A549 (cell line): ENCODE measurements around the gene ANTKMT. TPM values are rescaled to one million over a fixed set of nuclear protein-coding genes. Genes with fewer than 3 reads are reported as not detected.
"Not testable (repeated sequence)": the region's sequence is repeated elsewhere in the genome, so short reads cannot be mapped to it uniquely, and the experiment has no call there.

Source experiments
- ATAC-seq, 2 experiments: fragments of 200-7000 bp in 1 of 2; fragments of >200 bp in 1 of 2; cut with Nextera tagmentation in 1 of 2; cut with Tn5 transposase in 1 of 2; 3 replicates each; pipeline versions ENCODE4 v1.8.0 to v1.9.1; 2018 to 2020; ENCODE audit warnings: mild to moderate bottlenecking in 1 of 2, moderate library complexity in 1 of 2
- CTCF ChIA-PET: fragments of 300-600 bp; sonication (Branson Sonifier 250); formaldehyde crosslinking; extraction: SDS; loops from one replicate; lab custom pipeline; 2021; ENCODE audit warnings: antibody characterized with exemption, inconsistent platforms; lab: Yijun Ruan, JAX
- POLR2A ChIA-PET: fragments of 350-600 bp; formaldehyde crosslinking; extraction: SDS; loops from one replicate; lab custom pipeline; 2021; ENCODE audit warnings: antibody characterized with exemption, inconsistent platforms; lab: Yijun Ruan, JAX
- DNase-seq, 2 experiments: peaks; one replicate each; pipeline versions ENCODE4 v3.0.0 to v3.0.0-alpha.2; 2011 to 2016; ENCODE audit warnings: low read depth in 1 of 2, low spot score in 1 of 2
- FAIRE-seq: peaks from 2 replicates; lab custom pipeline; 2011; peaks lifted over from hg19 to GRCh38; lab: Jason Lieb, UNC
- H3K27ac ChIP-seq, 2 experiments: fragments of >200 bp; sonication (Bioruptor Twin); formaldehyde crosslinking; 3 replicates each; pipeline ENCODE4 v1.5.1; 2016 to 2017
- H3K4me1 ChIP-seq: fragments of >200 bp; sonication (Bioruptor Twin); formaldehyde crosslinking; 3 replicates; pipeline ENCODE4 v1.6.1; 2016
- H3K4me2 ChIP-seq: fragments of >200 bp; sonication (Bioruptor Twin); formaldehyde crosslinking; 3 replicates; pipeline ENCODE4 v1.6.1; 2016
- H3K4me3 ChIP-seq: fragments of >200 bp; sonication (Bioruptor Twin); formaldehyde crosslinking; 3 replicates; pipeline ENCODE4 v1.5.1; 2016
- H3K9me3 ChIP-seq: fragments of >200 bp; sonication (Bioruptor Twin); formaldehyde crosslinking; 3 replicates; pipeline ENCODE4 v1.6.1; 2016
- BHLHE40 ChIP-seq: IDR thresholded peaks from 2 replicates; pipeline ENCODE4 v1.6.1; 2012; ENCODE audit warnings: low read depth, low read length, inconsistent platforms
- CEBPB ChIP-seq, 2 experiments: fragments of >200 bp in 1 of 2; sonication (Bioruptor Twin) in 1 of 2; formaldehyde crosslinking in 1 of 2; IDR thresholded peaks; 2 replicates each; pipeline ENCODE4 v1.6.1; 2012 to 2016
- CTCF ChIP-seq: fragments of >200 bp; sonication (Bioruptor Twin); formaldehyde crosslinking; IDR thresholded peaks from 3 replicates; pipeline ENCODE4 v1.5.1; 2016
- EP300 ChIP-seq, 2 experiments: fragments of >200 bp; sonication (Bioruptor Twin); formaldehyde crosslinking; IDR thresholded peaks; 2 replicates in 1 of 2; 3 replicates in 1 of 2; pipeline ENCODE4 v1.6.1; 2016 to 2017
- FOSL2 ChIP-seq, 2 experiments: fragments of 450-650 bp in 1 of 2; fragments of >200 bp in 1 of 2; sonication (Bioruptor Twin) in 1 of 2; formaldehyde crosslinking; IDR thresholded peaks; 2 replicates each; pipeline versions ENCODE4 v1.5.0 to v1.6.1; 2016 to 2020; ENCODE audit warnings: mild to moderate bottlenecking in 1 of 2, moderate library complexity in 1 of 2
- GATA3 ChIP-seq: IDR thresholded peaks from 2 replicates; pipeline ENCODE4 v1.6.1; 2012; ENCODE audit warnings: borderline replicate concordance
- HOXB5 ChIP-seq: fragments of 250-450 bp; sonication (Bioruptor Pico); IDR thresholded peaks from 2 replicates; pipeline ENCODE4 v1.5.0; 2020; ENCODE audit warnings: mild to moderate bottlenecking, moderate library complexity
- JUN ChIP-seq, 2 experiments: fragments of >200 bp; sonication (Bioruptor Twin); formaldehyde crosslinking; IDR thresholded peaks; 2 replicates in 1 of 2; 3 replicates in 1 of 2; pipeline ENCODE4 v1.6.1; 2016 to 2017
- JUNB ChIP-seq: fragments of >200 bp; sonication (Bioruptor Twin); formaldehyde crosslinking; IDR thresholded peaks from 2 replicates; pipeline ENCODE4 v1.6.1; 2016
- MAFK ChIP-seq: fragments of 450-650 bp; IDR thresholded peaks from 2 replicates; pipeline ENCODE4 v1.6.1; 2014; ENCODE audit not compliant: partially characterized antibody
- MAX ChIP-seq: IDR thresholded peaks from 2 replicates; pipeline ENCODE4 v1.6.1; 2012
- MAZ ChIP-seq: fragments of 150-350 bp; IDR thresholded peaks from 2 replicates; pipeline ENCODE4 v1.6.1; 2014; ENCODE audit warnings: antibody characterized with exemption, low read depth, low read length, borderline replicate concordance
- RAD21 ChIP-seq, 2 experiments: fragments of >200 bp in 1 of 2; sonication (Bioruptor Twin) in 1 of 2; formaldehyde crosslinking in 1 of 2; IDR thresholded peaks in 1 of 2; conservative IDR thresholded peaks in 1 of 2; 2 replicates in 1 of 2; 3 replicates in 1 of 2; pipeline ENCODE4 v1.6.1; 2012 to 2018; ENCODE audit warnings: inconsistent platforms in 1 of 2
- RFX5 ChIP-seq: fragments of 450-650 bp; IDR thresholded peaks from 2 replicates; pipeline ENCODE4 v1.7.1; 2014; ENCODE audit warnings: antibody characterized with exemption, mild to moderate bottlenecking, moderate library complexity
- SMC3 ChIP-seq: fragments of >200 bp; sonication (Bioruptor Twin); formaldehyde crosslinking; IDR thresholded peaks from 3 replicates; pipeline ENCODE4 v1.6.1; 2018; ENCODE audit warnings: inconsistent platforms
- WGBS: methylation state at CpG from one replicate; pipeline ENCODE4 v1.1.6; 2017; ENCODE audit errors: missing lambda C conversion rate; 5-methylcytosine and 5-hydroxymethylcytosine counted together
- polyA plus RNA-seq, 4 experiments: library from polyadenylated mRNA; depleted of rRNA in 3 of 4; stranded (reverse); fragments of >200 nt; fragmentation: RNase III in 1 of 4; extraction: RNeasy Plus Mini Kit Qiagen cat#74134 plus additional on column Dnase treatment in 1 of 4; gene quantifications; 2 replicates in 3 of 4; 3 replicates in 1 of 4; pipeline ENCODE4 v1.2.3, GENCODE V29; 2011 to 2017
- TF ChIP-seq, protein P1 (sequence below): fragments of 150-350 bp; IDR thresholded peaks from 2 replicates; pipeline ENCODE4 v1.6.1; 2014; ENCODE audit warnings: low read depth, mild to moderate bottlenecking, low read length
- TF ChIP-seq, protein P2 (sequence below): fragments of 250-450 bp; sonication (Bioruptor Pico); IDR thresholded peaks from 2 replicates; pipeline ENCODE4 v1.5.0; 2020; ENCODE audit warnings: low read depth, mild to moderate bottlenecking, moderate library complexity

The ANTKMT gene
- polyA plus RNA-seq, 2 of the 4 experiments (the other 2 are of a cell fraction), result 11.9 to 55.8 TPM

DNA sequence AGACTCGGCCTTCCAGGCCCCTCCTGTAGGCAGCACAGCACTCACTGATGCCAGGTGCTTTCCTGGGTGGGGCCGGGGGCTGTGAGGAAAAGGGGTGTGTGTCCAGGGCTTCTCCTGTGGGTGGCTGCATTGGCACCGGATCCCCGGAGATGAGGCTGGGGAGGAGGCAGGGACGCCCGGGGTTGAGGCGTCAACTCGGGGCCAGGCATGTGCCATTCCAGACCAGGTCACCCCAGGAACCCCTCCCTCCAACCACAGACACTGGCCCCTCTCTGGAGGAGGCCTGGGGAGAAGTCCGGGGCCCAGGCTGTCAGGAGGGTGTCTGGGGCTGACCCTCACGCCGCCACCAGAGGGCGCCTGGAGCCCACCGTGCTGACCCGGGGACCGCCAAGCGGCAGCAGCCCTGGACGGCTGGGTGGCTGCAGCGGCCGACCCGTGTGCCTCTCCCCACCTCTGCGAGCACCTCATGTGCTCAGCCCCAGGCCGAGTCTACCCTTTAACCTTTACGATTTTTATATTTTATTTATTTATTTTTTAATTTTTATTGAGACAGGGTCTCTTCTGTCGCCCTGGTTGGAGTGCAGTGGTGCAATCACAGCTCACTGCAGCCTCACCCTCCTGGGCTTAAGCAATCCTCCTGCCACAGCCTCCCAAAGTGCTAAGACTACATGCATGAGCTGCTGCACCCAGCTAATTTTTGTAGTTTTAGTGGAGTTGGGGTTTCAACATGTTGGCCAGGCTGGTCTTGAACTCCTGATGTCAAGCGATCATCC, 9.2 kb upstream of the ANTKMT start (continued):
- TF ChIP-seq, protein P1, sequence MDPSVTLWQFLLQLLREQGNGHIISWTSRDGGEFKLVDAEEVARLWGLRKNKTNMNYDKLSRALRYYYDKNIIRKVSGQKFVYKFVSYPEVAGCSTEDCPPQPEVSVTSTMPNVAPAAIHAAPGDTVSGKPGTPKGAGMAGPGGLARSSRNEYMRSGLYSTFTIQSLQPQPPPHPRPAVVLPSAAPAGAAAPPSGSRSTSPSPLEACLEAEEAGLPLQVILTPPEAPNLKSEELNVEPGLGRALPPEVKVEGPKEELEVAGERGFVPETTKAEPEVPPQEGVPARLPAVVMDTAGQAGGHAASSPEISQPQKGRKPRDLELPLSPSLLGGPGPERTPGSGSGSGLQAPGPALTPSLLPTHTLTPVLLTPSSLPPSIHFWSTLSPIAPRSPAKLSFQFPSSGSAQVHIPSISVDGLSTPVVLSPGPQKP, result no peak
- 0 out of 2 replicates have a peak, but pooled peaks have one; percentile 48 for TF ChIP-seq MAZ

DNA sequence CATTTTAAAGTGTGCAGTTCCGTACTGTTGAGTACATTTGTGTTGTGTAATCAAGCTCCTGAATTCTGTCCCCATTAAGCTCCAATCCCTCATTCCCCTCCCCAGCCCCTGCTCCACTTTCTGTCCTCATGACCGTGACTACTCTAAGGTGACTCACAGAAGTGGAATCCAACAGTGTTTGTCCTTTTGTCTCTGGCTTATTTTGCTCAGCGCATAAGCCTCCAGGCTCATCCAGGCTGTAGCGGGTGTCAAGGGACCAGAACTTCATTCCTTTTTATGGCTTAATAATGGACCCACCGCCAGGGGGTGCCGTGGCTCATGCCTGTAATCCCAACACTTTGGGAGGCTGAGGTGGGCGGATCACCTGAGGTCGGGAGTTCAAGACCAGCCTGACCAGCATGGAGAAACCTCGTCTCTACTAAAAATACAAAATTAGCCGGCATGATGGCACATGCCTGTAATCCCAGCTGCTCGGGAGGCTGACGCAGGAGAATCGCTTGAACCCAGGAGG, 8.2 kb upstream of the ANTKMT start:
- ChIA-PET CTCF (interaction anchor here (0.7 to 25.1 kb wide), 22 partner anchors 10 to 386 kb away, joined by 3 to 656 read pairs (median 6); partner anchors contain the start of genes ANTKMT, CCDC78, CHTF18 and CIAO3), POLR2A (interaction anchor here (1.0 to 2.1 kb wide), 4 partner anchors 8 to 15 kb away, joined by 3 to 33 read pairs (median 4); partner anchors contain the start of genes ANTKMT and CCDC78)
- 9% methylated on average over 12 of the region's 13 CpGs for WGBS
- H3K27ac ChIP-seq, result peak overlapping the region; percentile 86 to 99
- TF ChIP-seq MAX (peak; percentile 80), FOSL2 (IDR thresholded peaks at IDR 0.05) (peak; percentile 85), FOSL2 (CRISPR knock-in tag; IDR thresholded peaks at IDR 0.05) (peak; percentile 98), EP300 (IDR thresholded peaks at IDR 0.05) (peak in 1 of 2 experiments; percentile 31; a peak in 1 of 5 replicates), CTCF (peak; percentile 68), RAD21 (conservative IDR thresholded peaks at IDR 0.05 in 1 of 2, IDR thresholded peaks at IDR 0.05 in 1 of 2) (peak; percentile 46 to 52; a peak in 4 of 5 replicates), JUNB (peak; percentile 83), SMC3 (peak; percentile 45; the same call in 2 of the 3 replicates), JUN (IDR thresholded peaks at IDR 0.05) (peak; percentile 46 to 69; a peak in 2 of 5 replicates), GATA3 (peak; percentile 65; the same call in 1 of the 2 replicates), HOXB5 (CRISPR knock-in tag) (0 out of 2 replicates have a peak, but pooled peaks have one; percentile 36), RFX5 (0 out of 2 replicates have a peak, but pooled peaks have one; percentile 4), CEBPB (IDR thresholded peaks at IDR 0.05) (peak; percentile 89 to 91)
- TF ChIP-seq, protein P2, sequence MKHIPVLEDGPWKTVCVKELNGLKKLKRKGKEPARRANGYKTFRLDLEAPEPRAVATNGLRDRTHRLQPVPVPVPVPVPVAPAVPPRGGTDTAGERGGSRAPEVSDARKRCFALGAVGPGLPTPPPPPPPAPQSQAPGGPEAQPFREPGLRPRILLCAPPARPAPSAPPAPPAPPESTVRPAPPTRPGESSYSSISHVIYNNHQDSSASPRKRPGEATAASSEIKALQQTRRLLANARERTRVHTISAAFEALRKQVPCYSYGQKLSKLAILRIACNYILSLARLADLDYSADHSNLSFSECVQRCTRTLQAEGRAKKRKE (CRISPR knock-in tag), result peak; percentile 57; the same call in 1 of the 2 replicates
- H3K4me3 ChIP-seq, result peak overlapping the region; percentile 16; the same call in 1 of the 3 replicates
- FAIRE-seq, result peak; percentile 99
- ATAC-seq, result peak; percentile 37 to 67
- H3K4me1 ChIP-seq, result peaks cover 66% of the 10 kb centered on the region
- peak; percentile 95 to 99 for DNase-seq
- not testable (repeated sequence) for H3K9me3 ChIP-seq
- H3K4me2 ChIP-seq, result peak overlapping the region; percentile 70

DNA sequence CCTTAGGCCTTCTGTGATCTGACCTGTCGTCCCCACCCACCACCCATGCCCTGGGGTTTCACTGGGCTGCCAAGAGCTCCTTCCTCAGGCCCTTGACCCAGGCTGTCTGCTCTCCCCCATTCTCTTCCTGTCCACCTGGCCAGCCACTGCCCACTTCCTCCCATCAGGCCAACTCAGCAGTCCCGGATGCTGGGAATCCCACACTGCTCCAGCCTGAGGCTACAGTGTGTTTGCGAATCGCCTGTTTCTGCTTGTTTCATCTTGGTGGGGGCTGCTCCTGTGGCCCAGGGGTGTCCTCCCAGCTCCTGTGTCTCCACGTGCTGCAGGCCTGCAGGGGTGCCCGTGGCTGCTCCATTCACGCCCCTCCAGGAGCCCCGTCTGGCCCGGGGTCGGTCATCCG, 6.9 kb upstream of the ANTKMT start:
- ATAC-seq, result peak in 1 of 2 experiments; percentile 13; a peak in 3 of 6 replicates
- Histone ChIP-seq H3K4me3 (peak overlapping the region; percentile 64), H3K9me3 (no peaks in the 10 kb centered on the region), H3K4me2 (peak overlapping the region; percentile 94), H3K4me1 (peaks cover 79% of the 10 kb centered on the region), H3K27ac (peak overlapping the region; percentile 80 to 99)
- ChIA-PET POLR2A (no interaction called here), CTCF (interaction anchor here (1.5 to 25.1 kb wide), 6 partner anchors 12 to 72 kb away, joined by 4 to 656 read pairs (median 20); partner anchors contain the start of genes ANTKMT, CCDC78, CHTF18 and CIAO3)
- TF ChIP-seq BHLHE40, result no peak
- TF ChIP-seq MAFK, result peak; percentile 25
- 50% methylated on average over 4 of the region's 11 CpGs for WGBS
- no peak for DNase-seq
- no peak for FAIRE-seq
